HCT116 (cell line): Measurements from ENCODE around the gene SLCO4A1. TPM values are rescaled to one million over a fixed set of nuclear protein-coding genes. Genes with fewer than 3 reads are reported as not detected.

Experiments
- ATAC-seq: fragments of 200-7000 bp; cut with Tn5 transposase; 2 replicates; pipeline ENCODE4 v1.9.1; 2020; ENCODE audit warnings: mild to moderate bottlenecking, moderate library complexity
- BruUV-seq: library from RNA; stranded (reverse); fragments of 400-500 nt; replicated peaks from 2 replicates; lab custom pipeline; 2021; lab: Mats Ljungman, UMichigan
- CTCF ChIA-PET: fragments of 300-600 bp; sonication (Branson Sonifier 250); formaldehyde crosslinking; loops from one replicate; lab custom pipeline; 2021; ENCODE audit warnings: antibody characterized with exemption; lab: Charles Lee
- POLR2A ChIA-PET: fragments of 300-600, 350-600 bp; sonication (Branson Sonifier 250); formaldehyde crosslinking; loops from one replicate; lab custom pipeline; 2021; ENCODE audit warnings: antibody characterized with exemption; lab: Charles Lee
- RAD21 ChIA-PET, 2 experiments: fragments of 300-600 bp; sonication (Branson Sonifier 250); formaldehyde crosslinking; loops; one replicate each; lab custom pipeline; 2023; ENCODE audit warnings: low total read pairs in 2 of 2; ENCODE audit not compliant: uncharacterized antibody in 2 of 2, unreplicated experiment in 2 of 2, low non-redundant PET in 1 of 2; lab: Charles Lee
- DNase-seq: peaks from one replicate; pipeline ENCODE4 v3.0.0-alpha.2; 2010; ENCODE audit warnings: low read depth, low spot score
- H2AFZ ChIP-seq: fragments of 200-600 bp; shearing (Covaris generic), sonication (generic); 2 replicates; pipeline ENCODE4 v1.6.1; 2017; ENCODE audit warnings: low read depth, mixed run types, mixed read lengths, antibody characterized with exemption, low read length; ENCODE audit not compliant: poor library complexity, severe bottlenecking
- H3K27ac ChIP-seq: 2 replicates; pipeline ENCODE4 v1.5.1; 2012; ENCODE audit warnings: low read depth, low read length
- H3K27me3 ChIP-seq: fragments of 200-600 bp; sonication (generic); 2 replicates; pipeline ENCODE4 v1.6.1; 2016; ENCODE audit warnings: mixed run types, low read length, mixed read lengths; ENCODE audit not compliant: insufficient read depth
- H3K36me3 ChIP-seq, 2 experiments: fragments of 200-500 bp in 1 of 2; fragments of 200-600 bp in 1 of 2; sonication (Bioruptor generic) in 1 of 2; sonication (generic) in 1 of 2; 2 replicates each; pipeline versions ENCODE4 v1.5.1 to v1.6.1; 2014 to 2016; ENCODE audit warnings: low read length in 2 of 2, inconsistent platforms in 1 of 2, mixed read lengths in 1 of 2, mixed run types in 1 of 2; ENCODE audit not compliant: insufficient read depth in 2 of 2, control insufficient read depth in 1 of 2
- H3K4me1 ChIP-seq, 2 experiments: fragments of 200-600 bp in 1 of 2; sonication (generic) in 1 of 2; 2 replicates each; pipeline versions ENCODE4 v1.5.1 to v1.6.1; 2012 to 2017; ENCODE audit warnings: low read length in 2 of 2, inconsistent platforms in 1 of 2, mild to moderate bottlenecking in 1 of 2, mixed read lengths in 1 of 2, mixed run types in 1 of 2, moderate library complexity in 1 of 2; ENCODE audit not compliant: insufficient read depth in 2 of 2, control insufficient read depth in 1 of 2
- H3K4me2 ChIP-seq: fragments of 200-600 bp; sonication (generic); 2 replicates; pipeline ENCODE4 v1.6.1; 2017; ENCODE audit warnings: mixed run types, low read length, mixed read lengths
- H3K4me3 ChIP-seq, 2 experiments: fragments of 200-600 bp in 1 of 2; sonication (generic) in 1 of 2; replicated peaks in 1 of 2; 2 replicates each; pipeline ENCODE4 v1.5.1; 2011 to 2016; ENCODE audit warnings: low read length in 2 of 2, control low read depth in 1 of 2, low read depth in 1 of 2, mild to moderate bottlenecking in 1 of 2, mixed read lengths in 1 of 2, mixed run types in 1 of 2
- H3K79me2 ChIP-seq: fragments of 200-600 bp; sonication (generic); 2 replicates; pipeline ENCODE4 v1.6.1; 2017; ENCODE audit warnings: mild to moderate bottlenecking, mixed run types, low read length, moderate library complexity, mixed read lengths; ENCODE audit not compliant: insufficient read depth
- H3K9ac ChIP-seq: fragments of 200-600 bp; sonication (generic); 2 replicates; pipeline ENCODE4 v1.6.1; 2016; ENCODE audit warnings: low read length, mixed read lengths
- H3K9me2 ChIP-seq: fragments of 200-600 bp; sonication (generic), shearing (Covaris generic); 2 replicates; pipeline ENCODE4 v1.6.1; 2017; ENCODE audit warnings: mixed run types, mild to moderate bottlenecking, moderate library complexity; ENCODE audit not compliant: insufficient read depth
- H3K9me3 ChIP-seq, 2 experiments: fragments of 200-500 bp in 1 of 2; fragments of 200-600 bp in 1 of 2; sonication (Bioruptor generic) in 1 of 2; sonication (generic) in 1 of 2; 2 replicates each; pipeline ENCODE4 v1.6.1; 2014 to 2017; ENCODE audit warnings: low read length in 2 of 2, mixed read lengths in 2 of 2, inconsistent platforms in 1 of 2, low read depth in 1 of 2, mild to moderate bottlenecking in 1 of 2, mixed run types in 1 of 2, moderate library complexity in 1 of 2; ENCODE audit not compliant: control insufficient read depth in 1 of 2, insufficient read depth in 1 of 2
- H4K20me1 ChIP-seq: fragments of 200-600 bp; sonication (generic), shearing (Covaris generic); 2 replicates; pipeline ENCODE4 v1.6.1; 2017; ENCODE audit warnings: mixed run types, mild to moderate bottlenecking, moderate library complexity; ENCODE audit not compliant: insufficient read depth
- ATF3 ChIP-seq: IDR thresholded peaks from 2 replicates; pipeline ENCODE4 v1.6.1; 2012
- CEBPB ChIP-seq: IDR thresholded peaks from 2 replicates; pipeline ENCODE4 v1.6.1; 2012; ENCODE audit warnings: low read depth
- CTCF ChIP-seq, 3 experiments: fragments of 200-600 bp in 1 of 3; sonication (generic) in 1 of 3; IDR thresholded peaks in 2 of 3; conservative IDR thresholded peaks in 1 of 3; 2 replicates each; pipeline ENCODE4 v1.5.1; 2012 to 2017; ENCODE audit warnings: low read depth in 2 of 3, low read length in 2 of 3, antibody characterized with exemption in 1 of 3, borderline replicate concordance in 1 of 3, control low read depth in 1 of 3, mild to moderate bottlenecking in 1 of 3, mixed read lengths in 1 of 3, mixed run types in 1 of 3, moderate library complexity in 1 of 3; ENCODE audit not compliant: insufficient read depth in 1 of 3
- EZH2phosphoT487 ChIP-seq: fragments of 200-600 bp; IDR thresholded peaks from 2 replicates; pipeline ENCODE4 v1.6.1; 2018; ENCODE audit warnings: antibody characterized with exemption, borderline replicate concordance
- FOSL1 ChIP-seq: IDR thresholded peaks from 2 replicates; pipeline ENCODE4 v1.6.1; 2012; ENCODE audit warnings: low read depth
- MAX ChIP-seq: IDR thresholded peaks from 2 replicates; pipeline ENCODE4 v1.6.1; 2012
- POLR2A ChIP-seq: IDR thresholded peaks from 2 replicates; pipeline ENCODE4 v1.7.0; 2011; ENCODE audit warnings: borderline replicate concordance; ENCODE audit not compliant: insufficient read depth, insufficient read length; ENCODE audit errors: extremely low read depth
- POLR2AphosphoS5 ChIP-seq: IDR thresholded peaks from 2 replicates; pipeline ENCODE4 v1.6.1; 2011; ENCODE audit warnings: mild to moderate bottlenecking, low read depth, low read length, moderate library complexity
- REST ChIP-seq: IDR thresholded peaks from 2 replicates; pipeline ENCODE4 v1.6.1; 2012; ENCODE audit warnings: low read depth
- TCF7L2 ChIP-seq: IDR thresholded peaks from 2 replicates; pipeline ENCODE4 v1.7.0; 2011; ENCODE audit warnings: borderline replicate concordance, inconsistent platforms; ENCODE audit not compliant: insufficient read depth, insufficient read length; ENCODE audit errors: extremely low read depth
- YY1 ChIP-seq: IDR thresholded peaks from 2 replicates; pipeline ENCODE4 v1.6.1; 2011; ENCODE audit warnings: low read length, low read depth, moderate library complexity, mild to moderate bottlenecking; ENCODE audit not compliant: insufficient replicate concordance; ENCODE audit errors: extremely low read depth
- ZBTB33 ChIP-seq: IDR thresholded peaks from 2 replicates; pipeline ENCODE4 v1.6.1; 2011; ENCODE audit warnings: mild to moderate bottlenecking, low read length, moderate library complexity; ENCODE audit not compliant: insufficient replicate concordance; ENCODE audit errors: extremely low read depth
- ZFX ChIP-seq: fragments of 450-650 bp; IDR thresholded peaks from 2 replicates; pipeline ENCODE4 v1.6.1; 2017
- ZNF274 ChIP-seq: fragments of 200-500 bp; sonication (Bioruptor generic); IDR thresholded peaks from 2 replicates; pipeline ENCODE4 v1.6.1; 2014; ENCODE audit warnings: mild to moderate bottlenecking, low read depth, low read length, inconsistent platforms
- intact Hi-C: fragments of 100-400 bp; cut with micrococcal nuclease; formaldehyde crosslinking; loops from 2 replicates; pipeline ENCODE4 v1.10.0; 2022
- total RNA-seq: library from RNA; stranded (reverse); gene quantifications from one replicate; pipeline ENCODE4 v1.2.1, GENCODE V29; 2021; ENCODE audit not compliant: unreplicated experiment

The SLCO4A1 gene
- total RNA-seq, 1 experiment from 2014 or later = 107 TPM

GRCh38 chr20:62657956-62658355, 15.7 kb downstream of the SLCO4A1 start:
- Histone ChIP-seq H3K27me3 (no peaks in the 10 kb centered on the region), H3K27ac (peak overlapping the region; percentile 14; the same call in 1 of the 2 replicates), H3K4me2 (no peak overlapping the region), H3K9me2 (no peaks in the 10 kb centered on the region), H3K36me3 (peaks cover 54 to 55% of the 10 kb centered on the region in 2 experiments; a peak in 3 of 4 replicates), H3K4me3 (no peak overlapping the region), H3K4me1 (peaks cover 0 to 4% of the 10 kb centered on the region in 2 experiments; a peak in 1 of 4 replicates), H4K20me1 (no peaks in the 10 kb centered on the region), H3K9me3 (no peaks in the 10 kb centered on the region), H3K79me2 (peaks cover 76% of the 10 kb centered on the region), H2AFZ (no peak overlapping the region), H3K9ac (no peak overlapping the region)
- RAD21 ChIA-PET = no interaction called here
- DNase-seq (no peak), ATAC-seq (no peak)
- no TSS peak for BruUV-seq
- TF ChIP-seq CTCF (IDR thresholded peaks at IDR 0.05 in 2 of 3, conservative IDR thresholded peaks at IDR 0.05 in 1 of 3; ENCODE audit: borderline replicate concordance in 1 of 3, insufficient read depth in 1 of 3, low read depth in 2 of 3, low read length in 2 of 3) (no peak), YY1 (no peak), POLR2A (no peak), ZNF274 (no peak), FOSL1 (no peak), EZH2phosphoT487 (no peak), TCF7L2 (no peak), MAX (no peak), CEBPB (no peak), POLR2AphosphoS5 (no peak), ZBTB33 (no peak), ATF3 (no peak), REST (no peak), ZFX (no peak)
- intact Hi-C loops = no loop called here
- CTCF ChIA-PET = no interaction called here
- POLR2A ChIA-PET = no interaction called here
